Choroid plexus epithelial cell (primary cell): ENCODE results near the gene ELMO1.

Experiments used
- DNase-seq: peaks from one replicate; pipeline ENCODE4 v3.0.0-alpha.2; 2010; ENCODE audit warnings: low read depth
- H3K4me3 ChIP-seq: 2 replicates; pipeline ENCODE4 v1.5.1; 2011; ENCODE audit warnings: low read depth, mild to moderate bottlenecking, control low read depth, low read length, moderate library complexity
- TF ChIP-seq, protein P1 (sequence below): conservative IDR thresholded peaks from 2 replicates; pipeline ENCODE4 v1.5.1; 2011; ENCODE audit warnings: low read depth, mild to moderate bottlenecking, control low read depth, inconsistent platforms, low read length, moderate library complexity

Gene ELMO1

GRCh38 chr7:36994456-36995112 lies 454.1 kb downstream of the ELMO1 start:
- H3K4me3 ChIP-seq = no peak overlapping the region
- TF ChIP-seq, protein P1, sequence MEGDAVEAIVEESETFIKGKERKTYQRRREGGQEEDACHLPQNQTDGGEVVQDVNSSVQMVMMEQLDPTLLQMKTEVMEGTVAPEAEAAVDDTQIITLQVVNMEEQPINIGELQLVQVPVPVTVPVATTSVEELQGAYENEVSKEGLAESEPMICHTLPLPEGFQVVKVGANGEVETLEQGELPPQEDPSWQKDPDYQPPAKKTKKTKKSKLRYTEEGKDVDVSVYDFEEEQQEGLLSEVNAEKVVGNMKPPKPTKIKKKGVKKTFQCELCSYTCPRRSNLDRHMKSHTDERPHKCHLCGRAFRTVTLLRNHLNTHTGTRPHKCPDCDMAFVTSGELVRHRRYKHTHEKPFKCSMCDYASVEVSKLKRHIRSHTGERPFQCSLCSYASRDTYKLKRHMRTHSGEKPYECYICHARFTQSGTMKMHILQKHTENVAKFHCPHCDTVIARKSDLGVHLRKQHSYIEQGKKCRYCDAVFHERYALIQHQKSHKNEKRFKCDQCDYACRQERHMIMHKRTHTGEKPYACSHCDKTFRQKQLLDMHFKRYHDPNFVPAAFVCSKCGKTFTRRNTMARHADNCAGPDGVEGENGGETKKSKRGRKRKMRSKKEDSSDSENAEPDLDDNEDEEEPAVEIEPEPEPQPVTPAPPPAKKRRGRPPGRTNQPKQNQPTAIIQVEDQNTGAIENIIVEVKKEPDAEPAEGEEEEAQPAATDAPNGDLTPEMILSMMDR = no peak
- DNase-seq = no peak

- peak; percentile 64 for DNase-seq
- TF ChIP-seq, protein P1 = peak; percentile 97
- H3K4me3 ChIP-seq = no peak overlapping the region
Observed at GRCh38 chr7:36986948-36987724, 461.5 kb downstream of the ELMO1 start.

DNA sequence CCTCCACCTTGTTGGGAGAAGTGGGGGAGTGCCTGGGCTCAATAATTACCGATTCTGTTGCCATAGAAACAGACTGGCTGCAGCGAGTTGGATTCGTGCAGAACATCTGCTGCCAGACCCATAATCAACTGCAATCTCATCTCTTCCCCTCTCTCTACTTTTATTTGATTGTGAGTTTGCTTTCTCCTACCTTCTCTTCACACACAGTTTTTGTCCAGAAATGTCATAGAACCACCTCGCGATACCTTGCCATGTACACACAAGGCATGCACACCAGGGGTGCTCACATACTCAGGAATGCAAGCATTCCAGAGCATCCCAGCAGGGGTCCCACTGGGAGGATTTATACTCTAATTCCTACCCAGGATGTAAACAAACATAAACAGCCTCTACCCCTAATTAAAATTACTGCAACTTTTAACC lies 462.1 kb downstream of the ELMO1 start:
- TF ChIP-seq, protein P1 = no peak
- no peak overlapping the region for H3K4me3 ChIP-seq
- DNase-seq = peak; percentile 40

GRCh38 chr7:36985866-36986400 lies 462.7 kb downstream of the ELMO1 start:
- TF ChIP-seq, protein P1 = no peak
- DNase-seq = no peak
- H3K4me3 ChIP-seq = no peak overlapping the region

- DNase-seq = no peak
- H3K4me3 ChIP-seq = no peak overlapping the region
- TF ChIP-seq, protein P1 = no peak
Observed at GRCh38 chr7:36985316-36985715, 463.3 kb downstream of the ELMO1 start.

DNA sequence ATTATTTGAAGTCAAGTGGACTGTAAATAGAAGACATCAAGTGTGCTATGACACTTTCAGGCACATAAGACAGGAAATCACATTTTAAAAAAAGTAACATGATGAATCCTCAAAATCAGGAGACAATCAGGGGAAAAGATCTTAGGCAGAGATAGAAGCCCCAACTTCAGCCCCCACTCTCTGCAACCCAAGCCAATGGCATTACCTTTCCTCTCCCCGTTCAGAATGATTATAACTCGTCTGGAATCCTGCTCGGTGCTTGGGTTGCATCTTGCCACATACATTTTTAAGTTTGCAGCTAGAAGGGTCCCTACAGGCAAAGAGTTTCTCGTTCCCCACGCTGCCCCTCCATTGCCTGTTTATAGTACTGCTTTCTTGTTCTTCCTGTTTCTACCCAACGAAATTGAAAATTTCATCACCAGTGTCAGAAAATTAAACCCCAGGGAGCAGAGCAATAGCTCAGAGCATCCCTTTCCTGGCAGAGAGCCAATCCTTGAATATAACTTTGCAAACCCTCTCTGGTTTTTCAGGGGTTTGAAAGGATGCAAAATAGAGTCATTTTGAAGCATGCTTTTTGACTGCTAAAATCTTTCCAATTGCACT lies 463.9 kb downstream of the ELMO1 start:
- TF ChIP-seq, protein P1 = no peak
- no peak overlapping the region for H3K4me3 ChIP-seq
- no peak for DNase-seq
